Stimulated activated CD8-positive, alpha-beta memory T cell treated with anti-CD3 and anti-CD28 coated beads, Interleukin-12 subunit alpha, Interleukin-12 subunit beta, amount 100 ng/mL, for 4 hours (primary cell): Measurements from ENCODE around the gene MLPH.

ENCODE experiments used
- DNase-seq: peaks from one replicate; pipeline ENCODE4 v3.0.0-alpha.2; 2020; ENCODE audit warnings: low read depth

The MLPH gene

GRCh38 chr2:237486819-237487448 lies at the start of gene MLPH:
Gene MLPH (plus strand): TSS chr2:237487251. CDS start chr2:237493427, 6,176 bp downstream.
- no peak for DNase-seq

- no peak for DNase-seq
Observed at GRCh38 chr2:237437566-237437965, 49.5 kb upstream of the MLPH start.

- no peak for DNase-seq
Observed at GRCh38 chr2:237438080-237438940, 48.7 kb upstream of the MLPH start.

- DNase-seq: no peak
Observed at GRCh38 chr2:237440819-237441281, 46.2 kb upstream of the MLPH start.

- DNase-seq: no peak
Observed at GRCh38 chr2:237441605-237442274, 45.3 kb upstream of the MLPH start.

- no peak for DNase-seq
Observed at GRCh38 chr2:237444071-237444470, 43.0 kb upstream of the MLPH start.

GRCh38 chr2:237445611-237446337 lies 41.3 kb upstream of the MLPH start:
- no peak for DNase-seq

GRCh38 chr2:237446338-237446665 lies 40.7 kb upstream of the MLPH start:
- DNase-seq: no peak

- no peak for DNase-seq
Observed at GRCh38 chr2:237447496-237447895, 39.6 kb upstream of the MLPH start.

GRCh38 chr2:237448171-237448570 lies 38.9 kb upstream of the MLPH start:
- no peak for DNase-seq

- no peak for DNase-seq
Observed at GRCh38 chr2:237448626-237449025, 38.4 kb upstream of the MLPH start.

- no peak for DNase-seq
Observed at GRCh38 chr2:237449193-237449881, 37.7 kb upstream of the MLPH start.

- DNase-seq: no peak
Observed at GRCh38 chr2:237450108-237450507, 36.9 kb upstream of the MLPH start.

GRCh38 chr2:237450583-237450982 lies 36.5 kb upstream of the MLPH start:
- DNase-seq: no peak

- DNase-seq: no peak
Observed at GRCh38 chr2:237451643-237452469, 35.2 kb upstream of the MLPH start.

GRCh38 chr2:237452861-237453260 lies 34.2 kb upstream of the MLPH start:
- no peak for DNase-seq

GRCh38 chr2:237453671-237454070 lies 33.4 kb upstream of the MLPH start:
- no peak for DNase-seq

GRCh38 chr2:237455764-237456163 lies 31.3 kb upstream of the MLPH start:
- DNase-seq: no peak

GRCh38 chr2:237456200-237456843 lies 30.7 kb upstream of the MLPH start:
- DNase-seq: no peak

GRCh38 chr2:237457388-237457941 lies 29.6 kb upstream of the MLPH start:
- DNase-seq: no peak
